ENCODE data around the gene DHX35.

DHX35 gene

DNA sequence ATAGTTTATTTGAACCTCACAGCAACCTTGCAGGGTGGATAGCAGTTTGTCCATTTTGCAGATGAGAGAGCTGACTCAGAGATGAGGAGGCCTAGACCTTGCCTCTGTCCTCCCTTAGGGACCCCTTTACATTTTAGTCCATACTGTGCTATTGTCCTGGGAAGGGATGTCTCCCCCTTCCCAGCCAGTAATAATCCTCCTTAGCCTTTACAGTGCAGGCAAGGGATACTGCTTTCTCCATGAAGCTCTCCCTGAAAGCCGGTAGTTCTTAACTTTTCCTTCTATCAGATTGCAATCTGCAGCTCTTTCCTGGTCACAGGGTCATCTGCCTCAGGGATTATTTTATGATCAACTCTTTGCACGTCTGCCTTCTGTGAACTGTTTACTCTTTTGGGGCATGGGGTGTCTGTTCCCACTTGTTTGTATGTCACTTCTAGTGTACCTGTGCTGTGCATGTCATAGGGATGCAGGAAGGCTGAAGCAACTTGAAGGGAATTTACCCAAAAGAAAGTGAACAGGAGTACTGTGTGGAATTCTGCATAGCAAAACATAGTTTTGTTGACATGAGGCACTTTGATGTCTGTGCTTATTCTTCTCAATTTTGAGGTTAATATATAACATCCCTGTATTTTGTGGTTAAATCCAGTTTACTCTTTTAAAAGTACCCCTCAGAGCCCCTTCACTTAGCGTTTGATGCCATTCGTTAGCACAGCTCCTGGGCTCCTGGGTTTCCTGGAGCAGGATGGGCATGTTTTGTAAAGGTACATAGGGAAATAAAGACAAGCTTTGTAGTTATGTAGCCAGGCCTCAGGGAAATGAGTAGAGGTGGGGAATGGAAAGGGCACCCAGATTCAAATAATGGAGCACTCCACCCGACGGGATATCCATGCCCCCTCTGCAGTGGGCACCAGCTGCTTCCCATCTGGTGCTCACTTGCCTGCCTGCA is 38.1 kb downstream of the DHX35 start:
- TF ChIP-seq, protein P1, sequence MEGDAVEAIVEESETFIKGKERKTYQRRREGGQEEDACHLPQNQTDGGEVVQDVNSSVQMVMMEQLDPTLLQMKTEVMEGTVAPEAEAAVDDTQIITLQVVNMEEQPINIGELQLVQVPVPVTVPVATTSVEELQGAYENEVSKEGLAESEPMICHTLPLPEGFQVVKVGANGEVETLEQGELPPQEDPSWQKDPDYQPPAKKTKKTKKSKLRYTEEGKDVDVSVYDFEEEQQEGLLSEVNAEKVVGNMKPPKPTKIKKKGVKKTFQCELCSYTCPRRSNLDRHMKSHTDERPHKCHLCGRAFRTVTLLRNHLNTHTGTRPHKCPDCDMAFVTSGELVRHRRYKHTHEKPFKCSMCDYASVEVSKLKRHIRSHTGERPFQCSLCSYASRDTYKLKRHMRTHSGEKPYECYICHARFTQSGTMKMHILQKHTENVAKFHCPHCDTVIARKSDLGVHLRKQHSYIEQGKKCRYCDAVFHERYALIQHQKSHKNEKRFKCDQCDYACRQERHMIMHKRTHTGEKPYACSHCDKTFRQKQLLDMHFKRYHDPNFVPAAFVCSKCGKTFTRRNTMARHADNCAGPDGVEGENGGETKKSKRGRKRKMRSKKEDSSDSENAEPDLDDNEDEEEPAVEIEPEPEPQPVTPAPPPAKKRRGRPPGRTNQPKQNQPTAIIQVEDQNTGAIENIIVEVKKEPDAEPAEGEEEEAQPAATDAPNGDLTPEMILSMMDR (IDR thresholded peaks at IDR 0.05; ENCODE audit: borderline replicate concordance, insufficient read depth, low read depth, low read length) = no peak
- no peak overlapping the region for H3K4me3 ChIP-seq (ENCODE audit: low read depth, low read length)

GRCh38 chr20:39004508-39004907 is 42.4 kb downstream of the DHX35 start:
- TF ChIP-seq, protein P1 (IDR thresholded peaks at IDR 0.05; ENCODE audit: borderline replicate concordance, insufficient read depth, low read depth, low read length) = no peak

DNA sequence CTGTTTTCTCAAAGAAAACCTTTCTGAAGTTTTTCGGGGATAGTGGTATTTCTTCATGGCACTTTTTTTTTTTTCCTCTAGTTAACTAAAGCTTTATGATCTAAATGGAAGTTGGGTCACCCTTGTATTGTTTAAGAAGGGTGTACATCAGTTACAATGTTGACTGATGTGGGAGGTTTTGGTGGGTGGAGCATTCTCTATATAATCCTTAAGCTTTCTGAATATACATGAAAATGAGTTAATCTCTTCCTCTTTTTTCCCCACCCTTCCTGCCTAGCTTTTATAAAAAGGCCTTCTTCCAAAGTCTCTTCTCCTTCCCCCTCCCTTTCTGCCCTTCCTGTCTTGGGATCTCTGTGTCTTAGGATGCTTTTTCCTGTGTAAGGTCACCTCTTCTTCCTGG is 47.2 kb downstream of the DHX35 start:
- TF ChIP-seq, protein P1 (IDR thresholded peaks at IDR 0.05; ENCODE audit: borderline replicate concordance, insufficient read depth, low read depth, low read length) = no peak
- no peak overlapping the region for H3K4me3 ChIP-seq (ENCODE audit: low read depth, low read length)

More at GRCh38 chr20:39004508-39004907, 42.4 kb downstream of the DHX35 start:
- no peak overlapping the region for H3K4me3 ChIP-seq (ENCODE audit: low read depth, low read length)

DNA sequence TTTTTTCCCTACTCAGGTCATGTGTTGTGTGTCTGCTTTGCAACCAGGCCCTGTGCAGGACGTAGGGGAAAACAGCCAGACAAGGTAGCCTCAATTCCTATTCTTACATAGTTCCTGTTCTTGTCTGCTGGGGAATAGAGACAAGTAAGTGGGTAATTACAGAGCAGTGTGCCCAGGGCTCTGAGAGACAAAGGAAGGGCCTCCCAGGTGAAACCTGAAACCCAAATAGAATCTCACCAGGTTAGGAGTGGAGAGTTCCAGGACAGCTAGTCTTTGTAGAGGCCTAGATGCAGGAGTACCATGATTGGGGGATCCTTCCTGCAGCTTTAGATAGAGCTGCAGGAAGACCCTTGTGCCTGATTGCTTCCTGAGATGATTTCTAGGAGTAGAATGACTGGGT is 48.4 kb downstream of the DHX35 start:
- TF ChIP-seq, protein P1 (IDR thresholded peaks at IDR 0.05; ENCODE audit: borderline replicate concordance, insufficient read depth, low read depth, low read length) = no peak
- no peak overlapping the region for H3K4me3 ChIP-seq (ENCODE audit: low read depth, low read length)

- no peak overlapping the region for H3K4me3 ChIP-seq (ENCODE audit: low read depth, low read length)
- TF ChIP-seq, protein P1 (IDR thresholded peaks at IDR 0.05; ENCODE audit: borderline replicate concordance, insufficient read depth, low read depth, low read length) = no peak
These were observed 51.5 kb downstream of the DHX35 start for GRCh38 chr20:39013662-39014109.

GRCh38 chr20:39016041-39016440 is 53.9 kb downstream of the DHX35 start:
- TF ChIP-seq, protein P1 (IDR thresholded peaks at IDR 0.05; ENCODE audit: borderline replicate concordance, insufficient read depth, low read depth, low read length) = no peak
- H3K4me3 ChIP-seq (ENCODE audit: low read depth, low read length) = no peak overlapping the region

DNA sequence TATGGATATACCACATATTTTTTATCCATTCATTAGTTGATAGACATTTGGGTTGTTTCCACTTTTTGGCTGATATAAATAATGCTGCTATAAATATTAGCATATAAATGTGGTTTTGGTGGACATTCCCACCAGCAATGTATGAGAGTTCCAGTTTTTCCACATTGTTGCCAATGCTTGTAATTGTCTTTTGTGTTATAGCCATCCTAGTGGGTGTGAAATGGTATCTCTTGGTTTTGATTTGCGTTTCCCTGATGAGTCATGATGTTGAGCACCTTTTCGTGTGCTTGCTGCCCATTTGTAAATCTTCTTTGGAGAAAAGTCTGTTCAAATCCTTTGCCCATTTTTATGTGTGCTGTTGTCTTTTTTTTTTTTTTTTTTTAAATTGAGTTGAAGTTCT is 54.4 kb downstream of the DHX35 start:
- no peak overlapping the region for H3K4me3 ChIP-seq (ENCODE audit: low read depth, low read length)
- TF ChIP-seq, protein P1 (IDR thresholded peaks at IDR 0.05; ENCODE audit: borderline replicate concordance, insufficient read depth, low read depth, low read length) = no peak
